ENCODE data around the gene AATK. TPM values are rescaled to one million over a fixed set of nuclear protein-coding genes. Genes with fewer than 3 reads are reported as not detected.

AATK gene, protein sequence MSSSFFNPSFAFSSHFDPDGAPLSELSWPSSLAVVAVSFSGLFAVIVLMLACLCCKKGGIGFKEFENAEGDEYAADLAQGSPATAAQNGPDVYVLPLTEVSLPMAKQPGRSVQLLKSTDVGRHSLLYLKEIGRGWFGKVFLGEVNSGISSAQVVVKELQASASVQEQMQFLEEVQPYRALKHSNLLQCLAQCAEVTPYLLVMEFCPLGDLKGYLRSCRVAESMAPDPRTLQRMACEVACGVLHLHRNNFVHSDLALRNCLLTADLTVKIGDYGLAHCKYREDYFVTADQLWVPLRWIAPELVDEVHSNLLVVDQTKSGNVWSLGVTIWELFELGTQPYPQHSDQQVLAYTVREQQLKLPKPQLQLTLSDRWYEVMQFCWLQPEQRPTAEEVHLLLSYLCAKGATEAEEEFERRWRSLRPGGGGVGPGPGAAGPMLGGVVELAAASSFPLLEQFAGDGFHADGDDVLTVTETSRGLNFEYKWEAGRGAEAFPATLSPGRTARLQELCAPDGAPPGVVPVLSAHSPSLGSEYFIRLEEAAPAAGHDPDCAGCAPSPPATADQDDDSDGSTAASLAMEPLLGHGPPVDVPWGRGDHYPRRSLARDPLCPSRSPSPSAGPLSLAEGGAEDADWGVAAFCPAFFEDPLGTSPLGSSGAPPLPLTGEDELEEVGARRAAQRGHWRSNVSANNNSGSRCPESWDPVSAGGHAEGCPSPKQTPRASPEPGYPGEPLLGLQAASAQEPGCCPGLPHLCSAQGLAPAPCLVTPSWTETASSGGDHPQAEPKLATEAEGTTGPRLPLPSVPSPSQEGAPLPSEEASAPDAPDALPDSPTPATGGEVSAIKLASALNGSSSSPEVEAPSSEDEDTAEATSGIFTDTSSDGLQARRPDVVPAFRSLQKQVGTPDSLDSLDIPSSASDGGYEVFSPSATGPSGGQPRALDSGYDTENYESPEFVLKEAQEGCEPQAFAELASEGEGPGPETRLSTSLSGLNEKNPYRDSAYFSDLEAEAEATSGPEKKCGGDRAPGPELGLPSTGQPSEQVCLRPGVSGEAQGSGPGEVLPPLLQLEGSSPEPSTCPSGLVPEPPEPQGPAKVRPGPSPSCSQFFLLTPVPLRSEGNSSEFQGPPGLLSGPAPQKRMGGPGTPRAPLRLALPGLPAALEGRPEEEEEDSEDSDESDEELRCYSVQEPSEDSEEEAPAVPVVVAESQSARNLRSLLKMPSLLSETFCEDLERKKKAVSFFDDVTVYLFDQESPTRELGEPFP (N-terminal part only)
- 0.23 to 0.66 TPM (median 0.60 TPM) in 5 replicates for total RNA-seq (2022; extraction: Qiagen RNA extraction)

DNA sequence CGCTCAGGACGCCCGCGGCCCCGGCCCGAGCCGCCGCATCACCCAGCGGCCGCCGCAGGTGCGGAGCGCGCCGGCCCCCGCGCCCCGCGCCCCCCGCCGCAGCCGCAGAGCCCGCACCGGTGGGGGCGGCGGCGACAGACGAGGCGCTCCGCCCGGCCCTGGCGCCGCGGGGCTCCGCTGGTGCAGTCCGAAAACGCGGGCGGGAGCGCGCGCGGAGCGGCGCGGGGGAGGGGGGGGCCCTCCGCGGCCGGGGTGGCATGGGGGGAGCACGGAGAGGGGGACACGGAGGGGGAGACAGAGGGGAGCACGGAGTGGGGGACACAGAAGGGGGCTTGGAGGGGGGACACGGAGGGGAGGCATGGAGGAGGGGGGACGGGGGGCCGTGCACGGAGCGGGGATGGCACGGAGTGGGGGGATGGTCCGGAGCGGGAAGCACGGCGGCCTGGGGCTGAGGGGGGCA lies at the start of gene AATK:
Gene AATK, minus strand, starts transcription at position 189 of the 460 bp plus-strand sequence. CDS start 229 bp downstream, outside the sequence.

DNA sequence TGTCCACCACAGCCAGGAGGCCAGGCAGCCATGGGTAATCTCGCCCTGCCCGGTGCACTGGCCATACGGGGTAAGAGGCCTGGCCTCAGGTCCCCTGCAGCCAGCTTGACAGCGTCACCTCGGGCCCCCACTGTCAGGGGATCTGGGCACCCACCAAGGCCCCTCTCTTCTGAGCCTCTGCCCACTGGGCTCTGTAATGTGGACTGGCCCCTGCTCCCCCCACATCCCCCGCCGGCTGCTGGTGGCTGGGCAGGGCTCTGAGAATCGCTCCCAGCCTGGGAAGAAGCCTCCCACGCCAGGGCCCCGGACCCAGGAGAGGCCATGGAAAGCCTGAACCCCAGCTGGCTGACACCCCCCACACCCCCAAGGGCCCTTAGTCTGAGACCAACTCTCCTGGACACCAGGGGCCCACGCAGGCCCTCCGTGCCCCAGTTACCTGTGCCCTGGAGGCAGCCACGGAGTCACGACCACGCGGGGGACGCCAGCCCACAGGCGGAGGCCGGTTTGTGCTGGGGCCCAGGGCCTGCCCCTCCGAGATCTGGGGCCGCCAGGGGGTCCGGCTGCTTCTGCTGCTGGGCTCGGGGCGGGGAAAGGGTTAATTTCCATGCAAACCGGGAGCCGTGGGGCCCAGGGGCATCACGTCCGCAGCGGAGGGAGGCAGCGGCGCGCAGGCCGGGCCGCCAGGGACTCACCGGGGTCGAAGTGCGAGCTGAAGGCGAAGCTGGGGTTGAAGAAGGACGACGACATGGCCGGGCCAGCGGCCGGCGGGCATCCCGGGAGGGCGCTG lies 582 bp downstream of the AATK start, which contains the start of gene PVALEF:
Gene PVALEF, plus strand, starts transcription at position 262 of the 787 bp plus-strand sequence. CDS start 15,720 bp downstream, outside the sequence.

Other genes with a start within 250 kb of the AATK start
- 31.3 to 38.0 TPM (median 34.9 TPM) in 5 replicates for gene CHMP6, start 174.4 kb downstream of the AATK start, total RNA-seq (2022; extraction: Qiagen RNA extraction)
- 58.9 to 78.5 TPM (median 71.2 TPM) in 5 replicates for gene BAIAP2, start 131.1 kb downstream of the AATK start, total RNA-seq (2022; extraction: Qiagen RNA extraction)
- not detected in 5 replicates for gene PVALEF, start 714 bp downstream of the AATK start, total RNA-seq (2022; extraction: Qiagen RNA extraction)
- 6.4 to 9.2 TPM (median 8.7 TPM) in 5 replicates for gene CEP131, start 56.7 kb upstream of the AATK start, total RNA-seq (2022; extraction: Qiagen RNA extraction)
- 16.2 to 34.3 TPM (median 32.5 TPM) in 5 replicates for gene TEPSIN, start 72.8 kb upstream of the AATK start, total RNA-seq (2022; extraction: Qiagen RNA extraction)
- gene NDUFAF8, start 73.1 kb upstream of the AATK start, total RNA-seq (2022; extraction: Qiagen RNA extraction) = 97.3 to 237 TPM (median 217 TPM) in 5 replicates
- 50.1 to 81.6 TPM (median 79.1 TPM) in 5 replicates for gene SLC38A10, start 129.1 kb upstream of the AATK start, total RNA-seq (2022; extraction: Qiagen RNA extraction)
- gene BAHCC1, start 229.2 kb upstream of the AATK start, total RNA-seq (2022; extraction: Qiagen RNA extraction) = 8.4 to 15.2 TPM (median 13.6 TPM) in 5 replicates